Measurements from ENCODE around the gene ZNF638.

ZNF638 gene

DNA sequence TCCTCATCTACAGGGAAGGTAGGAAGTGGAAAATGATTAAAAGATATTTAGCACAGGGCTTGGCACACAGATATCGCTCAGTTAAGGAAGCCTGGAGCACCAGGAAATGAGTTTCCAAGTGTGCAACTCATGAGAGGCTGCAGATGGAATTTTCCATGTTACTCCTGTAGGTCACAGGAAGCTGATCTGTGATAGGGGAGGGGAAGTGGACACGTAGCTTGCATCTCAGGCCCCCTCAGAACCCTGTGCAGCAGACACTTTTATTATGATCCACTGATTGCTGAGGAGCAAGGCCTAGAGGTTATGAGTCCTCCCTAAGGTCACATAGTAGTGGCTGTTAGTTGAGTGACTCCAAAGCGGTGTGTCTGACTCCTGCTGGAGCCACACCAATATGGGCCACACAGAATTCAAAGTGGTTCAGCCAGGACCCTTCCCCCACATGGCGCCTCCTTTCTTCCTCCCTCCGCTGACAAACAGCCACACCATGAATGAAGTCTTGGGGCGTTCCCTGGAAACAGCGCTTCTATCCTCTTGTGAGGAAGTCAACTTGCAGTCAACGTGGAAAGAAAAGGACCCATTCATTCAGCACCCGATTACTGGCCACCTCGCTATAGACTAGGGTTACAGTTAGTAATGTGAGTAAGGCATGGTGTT, 143.3 kb downstream of the ZNF638 start:
- DNase-seq, result no peak

DNA sequence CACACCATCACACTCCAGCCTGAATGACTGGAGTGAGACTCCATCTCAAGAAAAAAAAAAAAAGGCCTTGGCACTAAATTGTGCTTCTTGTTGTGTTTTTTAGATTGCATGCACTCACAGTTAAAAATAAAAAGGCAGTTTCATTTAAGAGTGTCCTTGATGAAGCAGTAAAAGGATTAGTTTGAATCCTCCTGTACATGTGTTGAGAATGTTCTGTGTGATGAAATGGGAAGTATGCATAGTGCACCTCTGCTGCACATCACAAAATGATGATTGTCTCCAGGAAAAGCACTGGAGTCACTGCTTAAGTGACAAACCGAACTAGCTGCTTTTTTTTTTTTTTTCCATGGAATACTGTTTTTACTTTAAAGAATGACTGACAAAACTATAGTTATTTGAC, 144.9 kb downstream of the ZNF638 start:
- DNase-seq, result no peak

DNA sequence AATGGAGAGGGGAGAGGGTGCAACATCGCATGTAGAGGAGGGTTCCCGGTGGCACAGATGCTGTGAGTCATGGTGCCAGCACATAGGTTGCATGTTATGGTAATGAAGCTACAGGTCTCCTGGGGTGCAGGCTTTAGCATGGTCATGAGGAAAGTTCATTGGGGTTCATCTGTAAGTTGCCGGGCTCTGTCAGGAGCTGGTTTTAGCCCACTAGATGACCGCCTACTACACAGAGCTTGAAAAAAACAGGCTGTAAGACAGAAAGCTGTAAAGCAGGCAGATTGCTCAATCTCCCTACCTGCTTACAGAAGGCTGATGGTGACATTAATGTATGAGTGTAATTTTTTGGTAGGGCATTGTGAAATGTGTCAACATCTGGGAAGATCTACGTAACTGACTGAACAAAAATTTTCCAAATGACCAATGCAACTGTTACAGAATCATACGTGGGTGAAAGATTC, 145.7 kb downstream of the ZNF638 start:
- no peak for DNase-seq

DNA sequence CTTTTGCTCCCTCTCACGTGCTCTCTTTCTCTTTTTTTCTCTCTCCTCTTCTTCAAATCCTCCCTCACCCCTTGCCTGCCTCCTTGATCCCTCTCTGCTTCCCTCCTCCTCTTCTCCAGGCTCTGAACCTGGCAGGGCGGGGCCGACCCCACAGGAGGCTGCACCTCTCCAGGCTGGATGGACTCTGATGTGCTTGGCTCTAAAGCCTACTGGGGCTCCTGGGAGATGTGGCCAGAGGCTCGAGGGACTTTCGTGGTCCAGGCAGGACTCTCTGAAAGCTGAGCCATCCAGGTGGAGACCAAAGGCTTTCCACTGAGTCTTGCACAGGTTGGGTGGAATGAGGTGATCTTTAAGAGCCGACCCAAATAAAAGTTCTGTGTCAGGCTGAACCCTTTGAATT, 147.2 kb downstream of the ZNF638 start:
- DNase-seq, result no peak

DNA sequence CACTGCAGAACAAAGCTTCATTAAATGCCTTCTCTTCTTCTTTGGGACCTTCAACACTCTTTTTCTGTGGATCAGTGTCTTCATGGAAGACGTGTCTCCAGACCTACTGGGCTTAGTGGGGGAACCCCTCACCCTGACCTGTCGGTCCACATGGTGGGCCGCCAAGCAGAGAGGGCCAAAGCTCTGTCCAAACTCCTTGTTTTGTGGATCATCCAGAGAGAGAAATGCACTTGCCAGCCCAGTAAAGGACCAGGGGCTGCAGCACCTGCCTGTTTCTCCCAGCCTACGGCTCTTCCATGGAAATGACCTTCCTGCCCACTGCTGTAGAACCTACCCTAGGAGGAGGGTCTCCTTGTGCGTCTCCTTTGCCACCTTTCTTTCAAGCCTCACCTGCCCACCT, 147.7 kb downstream of the ZNF638 start:
- no peak for DNase-seq

DNA sequence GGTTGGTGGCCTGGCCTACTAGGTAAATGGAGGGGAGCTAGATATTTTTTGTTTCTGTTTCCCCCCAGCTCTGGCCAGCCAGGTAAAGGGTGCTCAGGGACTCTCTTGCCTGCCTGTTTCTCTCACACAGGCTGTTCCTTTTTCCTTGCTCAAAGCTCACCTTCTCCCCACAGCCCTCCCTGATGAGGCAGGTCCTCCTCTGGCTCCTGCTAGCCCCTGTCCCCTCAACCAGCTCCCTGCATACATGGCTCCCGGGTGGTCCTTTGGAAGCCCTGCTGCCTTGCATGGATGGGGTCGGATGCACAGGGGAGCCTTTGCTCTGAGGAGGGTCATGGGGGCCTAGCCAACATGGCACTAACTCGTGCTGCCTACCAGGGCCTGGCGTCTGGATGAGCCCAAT, 149.5 kb downstream of the ZNF638 start:
- no peak for DNase-seq

DNA sequence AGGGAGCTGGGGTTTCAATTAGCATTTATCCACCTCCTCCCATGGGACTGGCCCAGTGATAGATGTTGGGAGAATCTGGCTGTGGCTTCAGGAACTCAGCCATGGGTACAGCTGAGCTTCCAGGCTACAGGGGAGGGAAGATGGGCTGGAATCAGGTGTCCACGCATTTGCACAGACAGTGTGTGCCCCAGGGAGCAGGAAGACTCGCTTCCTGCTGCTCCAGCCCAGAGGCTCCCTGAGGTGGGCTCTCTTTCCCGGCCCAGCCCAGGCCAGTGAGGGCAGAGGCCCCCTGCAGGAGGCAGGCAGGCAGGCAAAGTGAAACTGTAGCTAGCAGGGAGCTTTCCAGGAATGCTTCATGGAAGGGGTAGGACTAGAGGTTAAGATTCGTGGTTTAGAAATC, 150.5 kb downstream of the ZNF638 start:
- no peak for DNase-seq

DNA sequence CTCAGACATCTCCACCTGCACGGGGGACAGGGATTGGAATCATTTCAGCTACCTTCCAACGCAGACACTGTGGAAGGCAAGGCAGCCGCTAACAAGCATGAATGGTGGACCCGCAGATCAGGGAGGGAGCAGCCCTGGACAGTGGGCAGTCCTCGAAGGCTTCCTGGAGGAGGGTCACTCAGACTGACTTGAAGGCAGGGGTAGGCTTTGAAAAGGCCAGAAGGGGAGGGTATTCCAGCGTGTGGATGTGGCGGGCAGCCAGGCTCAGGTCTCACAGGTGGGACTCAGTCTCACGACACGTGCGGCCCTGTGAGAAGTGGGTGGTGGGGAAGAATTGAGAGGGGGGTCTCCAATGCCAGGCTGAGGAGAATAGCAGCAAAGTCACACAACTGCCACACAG, 151.7 kb downstream of the ZNF638 start:
- no peak for DNase-seq

DNA sequence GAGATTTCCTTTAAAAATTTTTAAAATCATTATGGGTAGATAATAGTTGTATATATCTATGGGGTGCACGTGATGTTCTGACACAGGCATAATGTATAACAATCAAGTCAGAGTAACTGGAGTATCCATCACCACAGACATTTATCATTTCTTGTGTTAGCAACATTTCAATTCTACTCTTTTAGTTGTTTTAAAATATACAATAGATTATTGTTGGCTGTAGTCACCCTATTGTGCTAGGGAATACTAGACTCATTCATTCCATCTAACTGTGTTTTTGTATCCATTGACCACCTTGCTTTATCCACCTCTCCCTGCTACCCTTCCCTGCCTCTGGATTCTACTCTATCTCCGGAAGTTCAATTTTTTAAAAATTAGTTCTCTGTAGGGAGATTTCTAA, 152.8 kb downstream of the ZNF638 start:
- DNase-seq, result no peak
